NCI-H1436 treated with DMSO at 0.1 percent for 48 hours (cell line): ENCODE measurements around the gene C1GALT1C1.
"Not testable (repeated sequence)": the region's sequence is repeated elsewhere in the genome, so short reads cannot be mapped to it uniquely, and the experiment has no call there.

ENCODE experiments used
- DNase-seq: peaks from one replicate; lab custom pipeline; 2025; lab: John Stamatoyannopoulos, UW

C1GALT1C1 gene

GRCh38 chrX:120629667-120630537, at the start of gene C1GALT1C1:
TSS of gene C1GALT1C1 (minus strand) at chrX:120630054. CDS start at chrX:120627166, 2,888 bp downstream.
- peak; percentile 91 for DNase-seq

- no peak for DNase-seq
Measured at GRCh38 chrX:120677004-120677652, 47.3 kb upstream of the C1GALT1C1 start.

- no peak for DNase-seq
Measured at GRCh38 chrX:120672841-120673530, 43.1 kb upstream of the C1GALT1C1 start.

GRCh38 chrX:120672389-120672788, 42.5 kb upstream of the C1GALT1C1 start:
- no peak for DNase-seq

GRCh38 chrX:120671963-120672362, 42.1 kb upstream of the C1GALT1C1 start:
- no peak for DNase-seq

GRCh38 chrX:120668357-120668756, 38.5 kb upstream of the C1GALT1C1 start:
- no peak for DNase-seq

GRCh38 chrX:120664535-120664934, 34.7 kb upstream of the C1GALT1C1 start:
- not testable (repeated sequence) for DNase-seq

GRCh38 chrX:120664081-120664480, 34.2 kb upstream of the C1GALT1C1 start:
- DNase-seq: no peak

- DNase-seq: no peak
Measured at GRCh38 chrX:120662662-120663061, 32.8 kb upstream of the C1GALT1C1 start.

- DNase-seq: no peak
Measured at GRCh38 chrX:120660637-120661036, 30.8 kb upstream of the C1GALT1C1 start.

- no peak for DNase-seq
Measured at GRCh38 chrX:120653000-120653399, 23.1 kb upstream of the C1GALT1C1 start.

- DNase-seq: not testable (repeated sequence)
Measured at GRCh38 chrX:120652256-120652655, 22.4 kb upstream of the C1GALT1C1 start.

GRCh38 chrX:120647127-120647526, 17.3 kb upstream of the C1GALT1C1 start:
- no peak for DNase-seq

GRCh38 chrX:120642871-120643270, 13.0 kb upstream of the C1GALT1C1 start:
- no peak for DNase-seq

- DNase-seq: no peak
Measured at GRCh38 chrX:120638619-120639018, 8.8 kb upstream of the C1GALT1C1 start.

- no peak for DNase-seq
Measured at GRCh38 chrX:120625371-120625770, 4.5 kb downstream of the C1GALT1C1 start.

- no peak for DNase-seq
Measured at GRCh38 chrX:120617996-120618630, 11.7 kb downstream of the C1GALT1C1 start.

- no peak for DNase-seq
Measured at GRCh38 chrX:120614816-120615215, 15.0 kb downstream of the C1GALT1C1 start.

GRCh38 chrX:120612086-120612485, 17.8 kb downstream of the C1GALT1C1 start:
- DNase-seq: no peak

GRCh38 chrX:120604361-120604782, 25.5 kb downstream of the C1GALT1C1 start:
- no peak for DNase-seq

- DNase-seq: peak; percentile 90
Measured at GRCh38 chrX:120603707-120604360, 26.0 kb downstream of the C1GALT1C1 start, which contains the start of gene MCTS1. TSS of gene MCTS1 (plus strand) at chrX:120604101. CDS start at chrX:120604237, 136 bp downstream.
